NCI-H510A (cell line): ENCODE data around the gene TAF11L6.
"Not testable (repeated sequence)": the region's sequence is repeated elsewhere in the genome, so short reads cannot be mapped to it uniquely, and the experiment has no call there.

Experiments
- DNase-seq: peaks from one replicate; lab custom pipeline; 2025; lab: John Stamatoyannopoulos, UW

TAF11L6 gene

DNA sequence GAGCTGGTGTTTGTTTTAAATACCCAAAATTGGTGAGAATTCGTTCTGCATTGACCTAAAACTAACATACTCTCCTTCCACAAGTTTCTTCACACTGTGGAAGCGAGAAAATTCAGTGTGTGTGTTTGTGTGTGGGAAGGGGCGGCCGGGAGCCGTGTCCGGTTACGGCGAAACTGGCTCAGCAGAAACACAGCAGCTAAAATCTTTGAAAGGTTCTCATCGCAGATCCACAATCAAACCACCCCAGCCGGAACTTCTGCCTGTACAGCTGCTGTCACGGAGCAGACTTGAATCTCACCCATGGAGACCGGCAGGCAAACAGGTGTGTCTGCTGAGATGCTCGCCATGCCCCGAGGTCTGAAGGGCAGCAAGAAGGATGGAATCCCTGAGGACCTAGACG, at the start of gene TAF11L6:
Gene TAF11L6 (plus strand): TSS at position 301 of the 400 bp plus-strand sequence.
- DNase-seq, result not testable (repeated sequence)

GRCh38 chr5:17481378-17481777, 47.1 kb upstream of the TAF11L6 start:
- DNase-seq, result no peak

DNA sequence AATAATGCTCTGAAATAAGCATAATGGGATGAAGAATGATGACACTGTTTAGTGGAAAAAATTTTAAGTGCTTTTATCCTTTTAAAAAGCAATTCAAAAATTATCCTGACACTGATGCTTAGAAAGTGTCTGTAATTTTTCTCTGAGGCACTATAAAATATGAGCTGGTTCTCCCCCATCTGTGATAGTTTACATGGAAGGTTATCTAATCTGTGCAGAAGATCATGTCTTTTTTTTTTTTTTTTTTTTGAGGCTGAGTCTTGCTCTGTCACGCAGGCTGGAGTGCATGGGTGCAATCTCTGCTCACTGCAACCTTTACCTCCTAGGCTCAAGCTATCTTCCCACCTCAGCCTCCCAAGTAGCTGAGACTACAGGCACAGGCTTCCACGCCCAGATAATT, 45.7 kb upstream of the TAF11L6 start:
- no peak for DNase-seq

- not testable (repeated sequence) for DNase-seq
These were observed 41.9 kb upstream of the TAF11L6 start for GRCh38 chr5:17486464-17487173.

DNA sequence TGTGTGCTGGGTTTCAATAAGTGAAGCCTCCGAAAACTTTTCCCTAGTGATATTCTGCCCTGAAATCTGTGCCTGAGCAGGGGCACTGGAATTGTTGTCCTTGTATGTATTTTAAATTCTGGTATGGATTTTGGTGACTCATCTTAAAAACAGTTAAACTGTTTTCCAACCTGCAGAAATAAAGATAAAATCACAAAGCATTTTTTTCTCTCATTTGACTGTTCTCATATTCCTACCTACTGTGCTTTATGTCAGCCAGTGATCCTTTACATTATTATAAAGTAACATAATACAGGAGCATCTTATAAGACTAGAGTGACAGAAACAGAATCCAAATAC, 41.3 kb upstream of the TAF11L6 start:
- no peak for DNase-seq

- not testable (repeated sequence) for DNase-seq
These were observed 37.2 kb upstream of the TAF11L6 start for GRCh38 chr5:17491257-17491656.

DNA sequence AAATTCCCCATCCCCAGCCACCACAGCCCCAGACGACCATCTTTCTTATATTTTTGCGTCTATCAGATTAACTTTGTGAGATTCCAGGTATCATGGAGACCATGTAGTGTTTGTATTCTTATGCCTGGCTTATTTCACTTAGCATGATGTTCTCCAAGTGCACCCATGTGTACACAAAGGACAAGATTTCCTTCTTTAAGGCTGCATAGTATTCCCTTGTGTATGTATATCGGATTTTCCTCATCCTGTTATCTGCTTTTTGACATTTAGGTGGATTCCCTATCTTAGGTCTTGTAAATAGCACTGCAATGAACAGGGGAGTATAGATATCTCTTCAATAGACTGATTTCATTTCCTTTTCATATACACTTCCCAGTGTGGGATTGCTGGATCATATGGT, 35.7 kb upstream of the TAF11L6 start:
- DNase-seq, result no peak

DNA sequence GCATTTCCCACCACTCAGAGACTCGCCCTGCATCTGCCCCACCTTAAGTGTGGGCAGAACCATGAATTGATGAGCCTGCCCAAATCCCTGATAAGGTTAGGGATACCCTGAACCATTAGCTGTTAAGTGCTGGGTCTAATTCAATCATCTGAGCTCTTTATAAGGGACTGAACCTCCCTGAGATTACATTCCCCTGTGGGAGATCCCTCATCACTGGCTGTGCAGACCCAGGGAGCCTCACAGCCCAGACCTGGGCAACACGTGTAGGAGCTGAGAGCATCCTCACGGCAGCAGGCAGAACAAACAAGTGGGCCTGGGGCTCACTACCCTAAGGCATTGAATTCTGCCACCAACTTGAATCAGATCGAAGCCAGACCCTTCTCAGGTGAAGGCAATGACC, 31.0 kb upstream of the TAF11L6 start:
- DNase-seq, result no peak

- not testable (repeated sequence) for DNase-seq
These were observed 30.5 kb upstream of the TAF11L6 start, which contains the start of gene TAF11L2 for GRCh38 chr5:17497931-17498330. Gene TAF11L2, plus strand, starts transcription at chr5:17498231.

DNA sequence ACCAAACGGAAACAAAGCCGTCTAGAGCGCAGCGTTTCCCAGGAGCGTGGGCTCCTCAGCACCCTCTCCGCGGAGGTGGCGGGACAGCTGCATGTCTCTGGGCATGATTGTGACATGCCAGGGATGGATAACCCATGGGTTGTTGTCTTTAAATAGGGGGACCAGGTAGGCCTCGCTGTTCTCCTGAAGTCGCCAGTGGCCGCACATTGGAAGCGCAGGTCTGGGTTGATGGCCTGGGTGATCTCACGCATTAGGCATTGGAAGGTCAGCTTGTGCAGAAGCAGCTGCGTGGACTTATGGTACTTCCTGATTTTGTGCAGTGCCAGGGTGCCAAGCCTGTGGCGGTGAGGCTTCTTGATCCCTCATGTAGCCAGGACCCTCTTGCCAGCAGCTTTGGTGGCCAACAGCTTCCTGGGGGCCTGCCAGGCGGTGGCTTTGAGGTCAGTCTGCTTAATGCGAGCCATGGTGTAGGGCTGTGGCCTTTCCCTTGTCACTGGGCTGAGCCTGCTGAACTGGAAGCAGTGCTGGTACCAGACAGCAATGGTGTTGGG, 16.6 kb upstream of the TAF11L6 start:
- DNase-seq, result no peak

DNA sequence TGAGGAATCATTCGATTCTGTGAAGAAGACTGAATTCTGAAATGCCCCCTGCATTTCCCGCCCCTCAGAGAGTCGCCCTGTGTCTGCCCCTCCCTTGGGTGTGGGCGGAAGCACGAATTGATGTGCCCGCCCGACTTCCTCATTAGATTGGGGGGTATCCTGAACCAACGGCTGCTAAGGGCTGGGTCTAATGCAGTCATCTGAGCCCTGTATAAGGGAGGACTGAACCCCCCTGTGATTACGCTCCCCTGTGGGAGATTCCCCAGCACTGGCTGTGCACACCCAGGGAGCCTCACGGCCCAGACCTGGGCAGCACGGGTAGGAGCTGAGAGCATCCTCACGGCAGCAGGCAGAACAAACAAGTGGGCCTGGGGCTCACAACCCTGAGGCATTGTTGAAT, 10.9 kb upstream of the TAF11L6 start:
- not testable (repeated sequence) for DNase-seq

- DNase-seq, result not testable (repeated sequence)
These were observed 10.4 kb upstream of the TAF11L6 start, which contains the start of gene TAF11L3 for GRCh38 chr5:17518067-17518466. Gene TAF11L3, plus strand, starts transcription at chr5:17518367.

- not testable (repeated sequence) for DNase-seq
These were observed 9.0 kb upstream of the TAF11L6 start for GRCh38 chr5:17519508-17519907.

GRCh38 chr5:17521501-17521900, 7.0 kb upstream of the TAF11L6 start, which contains the start of gene TAF11L4:
Gene TAF11L4, plus strand, starts transcription at chr5:17521801.
- DNase-seq, result not testable (repeated sequence)

DNA sequence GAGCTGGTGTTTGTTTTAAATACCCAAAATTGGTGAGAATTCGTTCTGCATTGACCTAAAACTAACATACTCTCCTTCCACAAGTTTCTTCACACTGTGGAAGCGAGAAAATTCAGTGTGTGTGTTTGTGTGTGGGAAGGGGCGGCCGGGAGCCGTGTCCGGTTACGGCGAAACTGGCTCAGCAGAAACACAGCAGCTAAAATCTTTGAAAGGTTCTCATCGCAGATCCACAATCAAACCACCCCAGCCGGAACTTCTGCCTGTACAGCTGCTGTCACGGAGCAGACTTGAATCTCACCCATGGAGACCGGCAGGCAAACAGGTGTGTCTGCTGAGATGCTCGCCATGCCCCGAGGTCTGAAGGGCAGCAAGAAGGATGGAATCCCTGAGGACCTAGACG, 3.5 kb upstream of the TAF11L6 start, which contains the start of gene TAF11L5:
Gene TAF11L5 (plus strand): TSS at position 301 of the 400 bp plus-strand sequence.
- DNase-seq, result not testable (repeated sequence)

- not testable (repeated sequence) for DNase-seq
These were observed 2.0 kb upstream of the TAF11L6 start for GRCh38 chr5:17526504-17526903.
